Measurements from ENCODE around the gene MACIR. TPM values are rescaled to one million over a fixed set of nuclear protein-coding genes. Genes with fewer than 3 reads are reported as not detected.

Gene MACIR
- total and polyA plus RNA-seq, 2 of the 13 experiments (the other 11 are each of a cell fraction or from before 2014, with no cell fraction given), result 2.4 to 4.4 TPM

- TF ChIP-seq PATZ1 (CRISPR knock-in tag; IDR thresholded peaks at IDR 0.05) (peak; percentile 44; the same call in 1 of the 2 replicates), ZNF530 (CRISPR knock-in tag; IDR thresholded peaks at IDR 0.05; ENCODE audit: low read depth) (no peak), MAX (IDR thresholded peaks at IDR 0.05) (peak; percentile 84), SNAPC2 (CRISPR knock-in tag; IDR thresholded peaks at IDR 0.05) (no peak; the same call in 1 of the 2 replicates), E2F1 (CRISPR knock-in tag; IDR thresholded peaks at IDR 0.05) (0 out of 2 replicates have a peak, but pooled peaks have one; percentile 6), ZNF549 (CRISPR knock-in tag; IDR thresholded peaks at IDR 0.05) (no peak), HIC2 (CRISPR knock-in tag; IDR thresholded peaks at IDR 0.05; ENCODE audit: low read depth) (no peak), ZBTB14 (CRISPR knock-in tag; IDR thresholded peaks at IDR 0.05) (peak; percentile 80), ZNF777 (CRISPR knock-in tag; IDR thresholded peaks at IDR 0.05) (peak; percentile 86), TFDP1 (CRISPR knock-in tag; IDR thresholded peaks at IDR 0.05; ENCODE audit: borderline replicate concordance) (peak; percentile 45; the same call in 1 of the 2 replicates), ZNF335 (CRISPR knock-in tag; IDR thresholded peaks at IDR 0.05) (no peak), RFXAP (CRISPR knock-in tag; IDR thresholded peaks at IDR 0.05; ENCODE audit: borderline replicate concordance) (0 out of 2 replicates have a peak, but pooled peaks have one; percentile 31), ZNF607 (CRISPR knock-in tag; IDR thresholded peaks at IDR 0.05; ENCODE audit: borderline replicate concordance) (peak; percentile 29; the same call in 1 of the 2 replicates), SP140L (CRISPR knock-in tag; IDR thresholded peaks at IDR 0.05; ENCODE audit: borderline replicate concordance) (no peak), HOXA5 (CRISPR knock-in tag; IDR thresholded peaks at IDR 0.05) (peak; percentile 23; the same call in 1 of the 2 replicates), ZNF512 (CRISPR knock-in tag; IDR thresholded peaks at IDR 0.05) (no peak), GATAD1 (CRISPR knock-in tag; IDR thresholded peaks at IDR 0.05) (no peak), BATF2 (CRISPR knock-in tag; IDR thresholded peaks at IDR 0.05) (no peak), ZNF17 (CRISPR knock-in tag; IDR thresholded peaks at IDR 0.05) (no peak)
These were observed 568 bp downstream of the MACIR start (continued) for GRCh38 chr5:103258957-103259704.

Measured in HepG2 (cell line).